Measurements from ENCODE around the gene NMUR1. TPM values are rescaled to one million over a fixed set of nuclear protein-coding genes. Genes with fewer than 3 reads are reported as not detected.

The NMUR1 gene
- polyA plus RNA-seq, 1 of the 3 experiments (the other 2 are of a cell fraction), result not detected

DNA sequence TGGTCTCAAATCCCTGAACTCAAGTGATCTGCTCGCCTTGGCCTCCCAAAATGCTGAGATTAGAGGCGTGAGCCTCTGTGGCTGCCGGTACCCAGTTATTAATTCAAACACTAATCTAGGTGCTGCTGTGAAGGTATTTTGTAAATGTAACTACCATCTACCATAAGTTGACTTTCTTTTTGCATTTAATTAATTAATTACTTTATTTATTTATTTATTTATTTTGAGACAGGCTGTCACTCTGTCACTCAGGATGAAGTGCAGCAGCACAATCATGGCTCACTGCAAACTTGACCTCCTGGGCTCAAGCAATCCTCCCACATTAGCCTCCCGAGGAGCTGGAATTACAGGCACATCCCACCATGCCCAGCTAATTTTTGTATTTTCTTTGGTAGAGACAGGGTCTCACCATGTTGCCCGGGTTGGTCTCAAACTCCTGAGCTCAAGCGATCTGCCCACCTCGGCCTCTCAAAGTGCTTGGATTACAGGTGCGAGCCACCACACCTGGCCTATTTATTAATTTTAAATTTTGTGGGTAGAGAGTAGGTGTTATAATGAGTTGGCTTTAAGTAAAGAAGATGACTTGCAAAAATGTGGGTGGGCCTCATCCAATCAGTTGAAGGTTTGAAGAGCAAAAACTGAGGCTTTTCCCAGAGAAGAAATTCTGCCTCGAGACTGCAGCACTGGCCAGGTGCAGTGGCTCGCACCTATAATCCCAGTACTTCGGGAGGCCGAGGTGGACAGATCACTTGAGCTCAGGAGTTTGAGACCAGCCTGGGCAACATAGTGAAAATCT, 17.3 kb upstream of the NMUR1 start:
- Histone ChIP-seq H3K27me3 (ENCODE audit: insufficient read depth) (no peaks in the 10 kb centered on the region), H3K36me3 (replicated peaks in 1 of 2; ENCODE audit: control insufficient read depth in 1 of 2, insufficient read depth in 2 of 2, low read length in 1 of 2) (no peaks in the 10 kb centered on the region), H3K79me2 (ENCODE audit: insufficient read depth) (no peaks in the 10 kb centered on the region), H3K27ac (ENCODE audit: low read depth in 2 of 2, low read length in 1 of 2) (no peak overlapping the region), H3K9ac (no peak overlapping the region), H3K9me3 (peaks cover 4% of the 10 kb centered on the region; the same call in 1 of the 2 replicates), H4K20me1 (ENCODE audit: insufficient read depth) (no peaks in the 10 kb centered on the region), H2AFZ (ENCODE audit: low read depth) (no peak overlapping the region), H3F3A (replicated peaks; ENCODE audit: insufficient read depth) (no peaks in the 10 kb centered on the region), H3K4me3 (ENCODE audit: low read depth in 2 of 2, low read length in 1 of 2) (no peak overlapping the region), H3K9me2 (no peaks in the 10 kb centered on the region), H3K4me2 (no peak overlapping the region), H3K4me1 (ENCODE audit: control insufficient read depth in 1 of 2, insufficient read depth in 2 of 2, low read depth in 1 of 2, low read length in 1 of 2) (peaks cover 0 to 6% of the 10 kb centered on the region in 2 experiments; a peak in 1 of 4 replicates)
- ChIA-PET POLR2A (no interaction called here), CTCF (interaction anchor here (1.1 to 4.2 kb wide), 3 partner anchors 11 to 65 kb away, joined by 4 to 16 read pairs (median 5); no protein-coding TSS in a partner anchor)
- 71% methylated on average over 12 of the region's 12 CpGs for WGBS (ENCODE audit: low lambda C conversion rate)
- TF ChIP-seq EP300 (IDR thresholded peaks at IDR 0.05; ENCODE audit: borderline replicate concordance in 1 of 2, low read depth in 1 of 2, low read length in 1 of 2) (no peak), POLR2AphosphoS5 (IDR thresholded peaks at IDR 0.05; ENCODE audit: low read depth, low read length) (no peak), EZH2phosphoT487 (IDR thresholded peaks at IDR 0.05; ENCODE audit: borderline replicate concordance, low read depth) (no peak), RFX5 (IDR thresholded peaks at IDR 0.05; ENCODE audit: low read length) (no peak), JUND (IDR thresholded peaks at IDR 0.05) (no peak), FOSL2 (IDR thresholded peaks at IDR 0.05; ENCODE audit: borderline replicate concordance, low read depth) (no peak), MXI1 (IDR thresholded peaks at IDR 0.05; ENCODE audit: low read depth, low read length) (no peak), SIN3A (IDR thresholded peaks at IDR 0.05; ENCODE audit: borderline replicate concordance, low read depth, low read length) (no peak), SMC3 (IDR thresholded peaks at IDR 0.05; ENCODE audit: low read depth, low read length) (no peak), YY1 (IDR thresholded peaks at IDR 0.05; ENCODE audit: low read depth) (no peak), FOXJ3 (CRISPR knock-in tag; IDR thresholded peaks at IDR 0.05) (no peak), RAD21 (IDR thresholded peaks at IDR 0.05; ENCODE audit: low read length) (no peak), RXRA (IDR thresholded peaks at IDR 0.05; ENCODE audit: borderline replicate concordance, low read depth) (no peak), FOXM1 (IDR thresholded peaks at IDR 0.05; ENCODE audit: low read depth) (no peak)
- TF ChIP-seq, protein P1, sequence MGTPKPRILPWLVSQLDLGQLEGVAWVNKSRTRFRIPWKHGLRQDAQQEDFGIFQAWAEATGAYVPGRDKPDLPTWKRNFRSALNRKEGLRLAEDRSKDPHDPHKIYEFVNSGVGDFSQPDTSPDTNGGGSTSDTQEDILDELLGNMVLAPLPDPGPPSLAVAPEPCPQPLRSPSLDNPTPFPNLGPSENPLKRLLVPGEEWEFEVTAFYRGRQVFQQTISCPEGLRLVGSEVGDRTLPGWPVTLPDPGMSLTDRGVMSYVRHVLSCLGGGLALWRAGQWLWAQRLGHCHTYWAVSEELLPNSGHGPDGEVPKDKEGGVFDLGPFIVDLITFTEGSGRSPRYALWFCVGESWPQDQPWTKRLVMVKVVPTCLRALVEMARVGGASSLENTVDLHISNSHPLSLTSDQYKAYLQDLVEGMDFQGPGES (IDR thresholded peaks at IDR 0.05; ENCODE audit: low read depth, low read length), result no peak
- TF ChIP-seq, protein P2, sequence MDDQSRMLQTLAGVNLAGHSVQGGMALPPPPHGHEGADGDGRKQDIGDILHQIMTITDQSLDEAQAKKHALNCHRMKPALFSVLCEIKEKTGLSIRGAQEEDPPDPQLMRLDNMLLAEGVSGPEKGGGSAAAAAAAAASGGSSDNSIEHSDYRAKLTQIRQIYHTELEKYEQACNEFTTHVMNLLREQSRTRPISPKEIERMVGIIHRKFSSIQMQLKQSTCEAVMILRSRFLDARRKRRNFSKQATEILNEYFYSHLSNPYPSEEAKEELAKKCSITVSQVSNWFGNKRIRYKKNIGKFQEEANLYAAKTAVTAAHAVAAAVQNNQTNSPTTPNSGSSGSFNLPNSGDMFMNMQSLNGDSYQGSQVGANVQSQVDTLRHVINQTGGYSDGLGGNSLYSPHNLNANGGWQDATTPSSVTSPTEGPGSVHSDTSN (IDR thresholded peaks at IDR 0.05), result no peak
- TF ChIP-seq, protein P3, sequence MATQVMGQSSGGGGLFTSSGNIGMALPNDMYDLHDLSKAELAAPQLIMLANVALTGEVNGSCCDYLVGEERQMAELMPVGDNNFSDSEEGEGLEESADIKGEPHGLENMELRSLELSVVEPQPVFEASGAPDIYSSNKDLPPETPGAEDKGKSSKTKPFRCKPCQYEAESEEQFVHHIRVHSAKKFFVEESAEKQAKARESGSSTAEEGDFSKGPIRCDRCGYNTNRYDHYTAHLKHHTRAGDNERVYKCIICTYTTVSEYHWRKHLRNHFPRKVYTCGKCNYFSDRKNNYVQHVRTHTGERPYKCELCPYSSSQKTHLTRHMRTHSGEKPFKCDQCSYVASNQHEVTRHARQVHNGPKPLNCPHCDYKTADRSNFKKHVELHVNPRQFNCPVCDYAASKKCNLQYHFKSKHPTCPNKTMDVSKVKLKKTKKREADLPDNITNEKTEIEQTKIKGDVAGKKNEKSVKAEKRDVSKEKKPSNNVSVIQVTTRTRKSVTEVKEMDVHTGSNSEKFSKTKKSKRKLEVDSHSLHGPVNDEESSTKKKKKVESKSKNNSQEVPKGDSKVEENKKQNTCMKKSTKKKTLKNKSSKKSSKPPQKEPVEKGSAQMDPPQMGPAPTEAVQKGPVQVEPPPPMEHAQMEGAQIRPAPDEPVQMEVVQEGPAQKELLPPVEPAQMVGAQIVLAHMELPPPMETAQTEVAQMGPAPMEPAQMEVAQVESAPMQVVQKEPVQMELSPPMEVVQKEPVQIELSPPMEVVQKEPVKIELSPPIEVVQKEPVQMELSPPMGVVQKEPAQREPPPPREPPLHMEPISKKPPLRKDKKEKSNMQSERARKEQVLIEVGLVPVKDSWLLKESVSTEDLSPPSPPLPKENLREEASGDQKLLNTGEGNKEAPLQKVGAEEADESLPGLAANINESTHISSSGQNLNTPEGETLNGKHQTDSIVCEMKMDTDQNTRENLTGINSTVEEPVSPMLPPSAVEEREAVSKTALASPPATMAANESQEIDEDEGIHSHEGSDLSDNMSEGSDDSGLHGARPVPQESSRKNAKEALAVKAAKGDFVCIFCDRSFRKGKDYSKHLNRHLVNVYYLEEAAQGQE (IDR thresholded peaks at IDR 0.05; ENCODE audit: low read depth, low read length), result no peak
- TF ChIP-seq, protein P4, sequence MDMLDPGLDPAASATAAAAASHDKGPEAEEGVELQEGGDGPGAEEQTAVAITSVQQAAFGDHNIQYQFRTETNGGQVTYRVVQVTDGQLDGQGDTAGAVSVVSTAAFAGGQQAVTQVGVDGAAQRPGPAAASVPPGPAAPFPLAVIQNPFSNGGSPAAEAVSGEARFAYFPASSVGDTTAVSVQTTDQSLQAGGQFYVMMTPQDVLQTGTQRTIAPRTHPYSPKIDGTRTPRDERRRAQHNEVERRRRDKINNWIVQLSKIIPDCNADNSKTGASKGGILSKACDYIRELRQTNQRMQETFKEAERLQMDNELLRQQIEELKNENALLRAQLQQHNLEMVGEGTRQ (IDR thresholded peaks at IDR 0.05; ENCODE audit: borderline replicate concordance, low read depth, low read length), result no peak
- TF ChIP-seq, protein P5, sequence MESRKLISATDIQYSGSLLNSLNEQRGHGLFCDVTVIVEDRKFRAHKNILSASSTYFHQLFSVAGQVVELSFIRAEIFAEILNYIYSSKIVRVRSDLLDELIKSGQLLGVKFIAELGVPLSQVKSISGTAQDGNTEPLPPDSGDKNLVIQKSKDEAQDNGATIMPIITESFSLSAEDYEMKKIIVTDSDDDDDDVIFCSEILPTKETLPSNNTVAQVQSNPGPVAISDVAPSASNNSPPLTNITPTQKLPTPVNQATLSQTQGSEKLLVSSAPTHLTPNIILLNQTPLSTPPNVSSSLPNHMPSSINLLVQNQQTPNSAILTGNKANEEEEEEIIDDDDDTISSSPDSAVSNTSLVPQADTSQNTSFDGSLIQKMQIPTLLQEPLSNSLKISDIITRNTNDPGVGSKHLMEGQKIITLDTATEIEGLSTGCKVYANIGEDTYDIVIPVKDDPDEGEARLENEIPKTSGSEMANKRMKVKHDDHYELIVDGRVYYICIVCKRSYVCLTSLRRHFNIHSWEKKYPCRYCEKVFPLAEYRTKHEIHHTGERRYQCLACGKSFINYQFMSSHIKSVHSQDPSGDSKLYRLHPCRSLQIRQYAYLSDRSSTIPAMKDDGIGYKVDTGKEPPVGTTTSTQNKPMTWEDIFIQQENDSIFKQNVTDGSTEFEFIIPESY (IDR thresholded peaks at IDR 0.05; ENCODE audit: borderline replicate concordance, low read depth), result no peak
- TF ChIP-seq, protein P6, sequence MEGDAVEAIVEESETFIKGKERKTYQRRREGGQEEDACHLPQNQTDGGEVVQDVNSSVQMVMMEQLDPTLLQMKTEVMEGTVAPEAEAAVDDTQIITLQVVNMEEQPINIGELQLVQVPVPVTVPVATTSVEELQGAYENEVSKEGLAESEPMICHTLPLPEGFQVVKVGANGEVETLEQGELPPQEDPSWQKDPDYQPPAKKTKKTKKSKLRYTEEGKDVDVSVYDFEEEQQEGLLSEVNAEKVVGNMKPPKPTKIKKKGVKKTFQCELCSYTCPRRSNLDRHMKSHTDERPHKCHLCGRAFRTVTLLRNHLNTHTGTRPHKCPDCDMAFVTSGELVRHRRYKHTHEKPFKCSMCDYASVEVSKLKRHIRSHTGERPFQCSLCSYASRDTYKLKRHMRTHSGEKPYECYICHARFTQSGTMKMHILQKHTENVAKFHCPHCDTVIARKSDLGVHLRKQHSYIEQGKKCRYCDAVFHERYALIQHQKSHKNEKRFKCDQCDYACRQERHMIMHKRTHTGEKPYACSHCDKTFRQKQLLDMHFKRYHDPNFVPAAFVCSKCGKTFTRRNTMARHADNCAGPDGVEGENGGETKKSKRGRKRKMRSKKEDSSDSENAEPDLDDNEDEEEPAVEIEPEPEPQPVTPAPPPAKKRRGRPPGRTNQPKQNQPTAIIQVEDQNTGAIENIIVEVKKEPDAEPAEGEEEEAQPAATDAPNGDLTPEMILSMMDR (IDR thresholded peaks at IDR 0.05), result no peak
- DNase-seq, result no peak

Data from SK-N-SH (cell line).